ENCODE data around the gene DDX49. TPM values are rescaled to one million over a fixed set of nuclear protein-coding genes. Genes with fewer than 3 reads are reported as not detected.

The DDX49 gene
- total and polyA plus RNA-seq, 9 of the 15 experiments (the other 6 are each of a cell fraction or from before 2014, with no cell fraction given): 1.1 to 113 (median 45.7) TPM

DNA sequence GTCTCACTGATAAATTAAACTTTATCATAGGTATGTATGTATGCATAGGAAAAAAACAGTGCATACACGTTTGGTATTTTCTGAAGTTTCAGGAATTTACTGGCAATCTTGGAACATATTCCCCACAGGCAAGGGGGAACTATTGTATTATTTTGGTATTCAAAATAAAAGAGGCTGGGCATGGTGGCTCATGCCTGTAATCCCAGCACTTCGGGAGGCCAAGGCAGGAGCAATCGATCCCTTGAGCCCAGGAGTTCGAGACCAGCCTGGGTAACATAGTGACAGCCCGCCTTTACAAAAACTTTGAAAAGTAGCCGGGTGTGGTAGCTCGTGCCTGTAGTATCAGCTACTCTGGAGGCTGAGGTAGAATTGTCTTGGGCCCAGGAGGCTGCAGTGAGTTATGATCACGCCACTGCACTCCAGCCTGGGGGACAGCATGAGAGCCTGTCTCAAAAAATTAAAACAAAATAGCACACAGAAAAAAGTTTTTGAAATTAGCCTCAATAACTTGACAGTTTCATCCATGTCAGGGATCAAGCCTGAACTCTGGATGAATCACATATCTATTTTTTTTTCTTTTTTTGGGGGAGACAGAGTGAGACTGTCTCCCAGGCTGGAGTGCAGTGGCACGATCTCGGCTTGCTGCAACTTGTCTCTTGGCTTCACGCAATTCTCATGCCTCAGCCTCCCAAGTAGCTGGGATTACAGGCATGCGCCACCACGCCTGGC is 50.6 kb downstream of the DDX49 start:
- DNase-seq (ENCODE audit: extremely low read depth in 1 of 4, low spot score in 3 of 4) (no peak), FAIRE-seq (no peak), ATAC-seq (peak; percentile 35)
- ChIA-PET POLR2A (interaction anchor here (0.6 kb wide), 1 partner anchor 408 kb away, joined by 3 read pairs; no protein-coding TSS in a partner anchor), CTCF (ENCODE audit: low intra/inter-chr PET ratio) (no interaction called here)
- no peaks in the 10 kb centered on the region for H3K9me3 ChIP-seq (replicated peaks; ENCODE audit: control insufficient read depth, insufficient read depth, low read depth, low read length)
- peak; percentile 80 for TF ChIP-seq ZBTB17 (CRISPR knock-in tag; IDR thresholded peaks at IDR 0.05)
- TF ChIP-seq NCOR1 (IDR thresholded peaks at IDR 0.05): no peak
- no peak for TF ChIP-seq GABPB1 (CRISPR knock-in tag; IDR thresholded peaks at IDR 0.05)
- peak; percentile 37; the same call in 1 of the 2 replicates for TF ChIP-seq FOSL1 (tag; conservative IDR thresholded peaks at IDR 0.05)
- TF ChIP-seq, protein P1, sequence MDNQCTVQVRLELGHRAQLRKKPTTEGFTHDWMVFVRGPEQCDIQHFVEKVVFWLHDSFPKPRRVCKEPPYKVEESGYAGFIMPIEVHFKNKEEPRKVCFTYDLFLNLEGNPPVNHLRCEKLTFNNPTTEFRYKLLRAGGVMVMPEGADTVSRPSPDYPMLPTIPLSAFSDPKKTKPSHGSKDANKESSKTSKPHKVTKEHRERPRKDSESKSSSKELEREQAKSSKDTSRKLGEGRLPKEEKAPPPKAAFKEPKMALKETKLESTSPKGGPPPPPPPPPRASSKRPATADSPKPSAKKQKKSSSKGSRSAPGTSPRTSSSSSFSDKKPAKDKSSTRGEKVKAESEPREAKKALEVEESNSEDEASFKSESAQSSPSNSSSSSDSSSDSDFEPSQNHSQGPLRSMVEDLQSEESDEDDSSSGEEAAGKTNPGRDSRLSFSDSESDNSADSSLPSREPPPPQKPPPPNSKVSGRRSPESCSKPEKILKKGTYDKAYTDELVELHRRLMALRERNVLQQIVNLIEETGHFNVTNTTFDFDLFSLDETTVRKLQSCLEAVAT (IDR thresholded peaks at IDR 0.05): 0 out of 4 replicates have a peak, but pooled peaks of 1 of the 2 experiments have one; percentile 41
- TF ChIP-seq PRDM10 (IDR thresholded peaks at IDR 0.05; ENCODE audit: partially characterized antibody): peak; percentile 76
- no peak overlapping the region for H3K4me2 ChIP-seq (ENCODE audit: insufficient read depth, low read length)
- H3K4me3 ChIP-seq: no peak overlapping the region
- H4K20me1 ChIP-seq (replicated peaks; ENCODE audit: control insufficient read depth, insufficient read depth, low read length): no peaks in the 10 kb centered on the region
- peak overlapping the region; percentile 56 for H2AFZ ChIP-seq (ENCODE audit: low read depth, low read length)
- H3K79me2 ChIP-seq (ENCODE audit: control insufficient read depth, insufficient read depth, low read length): no peaks in the 10 kb centered on the region
- H3K9me1 ChIP-seq (ENCODE audit: control insufficient read depth, insufficient read depth, low read length): no peaks in the 10 kb centered on the region
- peaks cover 5 to 8% of the 10 kb centered on the region in 2 experiments; a peak in 4 of 5 replicates for H3K4me1 ChIP-seq (replicated peaks in 1 of 2; ENCODE audit: control insufficient read depth in 2 of 2, insufficient read depth in 2 of 2, low read length in 2 of 2)
- H3K9ac ChIP-seq (ENCODE audit: insufficient read depth in 1 of 2, low read depth in 2 of 2, low read length in 2 of 2): no peak overlapping the region
- in situ Hi-C loops (cut with MboI) (no loop called here), intact Hi-C loops (cut with micrococcal nuclease) (no loop called here)
- H3K36me3 ChIP-seq (ENCODE audit: control insufficient read depth, insufficient read depth, low read length): no peaks in the 10 kb centered on the region
- WGBS (ENCODE audit: insufficient coverage, low coverage, missing lambda C conversion rate): 59% methylated on average over 13 of the region's 13 CpGs
- no peak overlapping the region for H3K27ac ChIP-seq (ENCODE audit: extremely low read depth, low read depth, low read length)
- no TSS peak for BruUV-seq (replicated peaks)
- no peaks in the 10 kb centered on the region for H3K27me3 ChIP-seq (ENCODE audit: control insufficient read depth in 2 of 2, insufficient read depth in 2 of 2, low read length in 2 of 2)

All from K562 (cell line).